DMS53 treated with DMSO at 0.1 percent for 48 hours (cell line): ENCODE results near the gene PLS1.
"Not testable (repeated sequence)": the region's sequence is repeated elsewhere in the genome, so short reads cannot be mapped to it uniquely, and the experiment has no call there.

ENCODE experiments used
- DNase-seq: peaks from one replicate; lab custom pipeline; 2025; ENCODE audit not compliant: unreplicated experiment; lab: John Stamatoyannopoulos, UW

PLS1 gene, protein sequence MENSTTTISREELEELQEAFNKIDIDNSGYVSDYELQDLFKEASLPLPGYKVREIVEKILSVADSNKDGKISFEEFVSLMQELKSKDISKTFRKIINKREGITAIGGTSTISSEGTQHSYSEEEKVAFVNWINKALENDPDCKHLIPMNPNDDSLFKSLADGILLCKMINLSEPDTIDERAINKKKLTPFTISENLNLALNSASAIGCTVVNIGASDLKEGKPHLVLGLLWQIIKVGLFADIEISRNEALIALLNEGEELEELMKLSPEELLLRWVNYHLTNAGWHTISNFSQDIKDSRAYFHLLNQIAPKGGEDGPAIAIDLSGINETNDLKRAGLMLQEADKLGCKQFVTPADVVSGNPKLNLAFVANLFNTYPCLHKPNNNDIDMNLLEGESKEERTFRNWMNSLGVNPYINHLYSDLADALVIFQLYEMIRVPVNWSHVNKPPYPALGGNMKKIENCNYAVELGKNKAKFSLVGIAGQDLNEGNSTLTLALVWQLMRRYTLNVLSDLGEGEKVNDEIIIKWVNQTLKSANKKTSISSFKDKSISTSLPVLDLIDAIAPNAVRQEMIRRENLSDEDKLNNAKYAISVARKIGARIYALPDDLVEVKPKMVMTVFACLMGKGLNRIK

DNA sequence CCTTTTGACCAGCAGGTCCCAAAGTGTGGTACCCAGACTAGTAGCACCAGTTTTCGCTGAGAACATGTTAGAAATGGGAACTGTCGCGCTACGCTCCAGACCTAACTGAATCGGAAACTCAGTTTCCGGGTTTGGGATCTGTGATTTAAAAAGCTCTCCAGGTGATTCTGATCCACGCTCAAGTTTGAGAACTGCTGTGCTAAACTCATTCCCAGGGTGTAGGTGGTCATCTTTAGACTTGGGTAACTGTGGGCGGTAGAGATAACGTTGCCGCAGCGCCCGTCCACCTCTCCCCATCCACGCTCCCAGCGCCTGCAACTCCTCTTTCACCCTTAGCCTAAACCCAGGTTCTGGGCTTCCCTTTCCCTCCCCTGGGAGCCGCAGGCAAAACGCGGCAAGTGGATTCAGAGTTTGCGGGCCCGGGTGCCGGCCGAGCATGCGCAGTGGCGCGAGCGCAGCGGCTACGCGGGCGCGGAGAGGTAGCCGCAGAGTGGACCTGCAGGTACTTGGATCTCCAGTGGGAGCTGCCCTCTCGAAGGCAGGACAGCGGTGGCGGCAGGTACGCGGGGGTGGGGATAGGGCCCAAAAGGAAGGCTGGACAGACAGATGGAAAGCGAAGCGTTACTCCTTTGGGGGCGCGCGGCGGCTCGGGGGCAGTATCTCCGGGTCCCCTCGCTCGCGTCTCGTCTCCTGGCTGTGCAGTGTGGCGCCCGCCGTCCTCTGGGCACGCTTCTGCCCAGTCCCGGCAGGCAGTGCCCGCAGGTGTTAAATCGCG lies at the start of gene PLS1:
PLS1 (plus strand) TSS at position 443 of the 775 bp plus-strand sequence. CDS start 67,845 bp downstream, outside the sequence.
- DNase-seq: peak; percentile 79

DNA sequence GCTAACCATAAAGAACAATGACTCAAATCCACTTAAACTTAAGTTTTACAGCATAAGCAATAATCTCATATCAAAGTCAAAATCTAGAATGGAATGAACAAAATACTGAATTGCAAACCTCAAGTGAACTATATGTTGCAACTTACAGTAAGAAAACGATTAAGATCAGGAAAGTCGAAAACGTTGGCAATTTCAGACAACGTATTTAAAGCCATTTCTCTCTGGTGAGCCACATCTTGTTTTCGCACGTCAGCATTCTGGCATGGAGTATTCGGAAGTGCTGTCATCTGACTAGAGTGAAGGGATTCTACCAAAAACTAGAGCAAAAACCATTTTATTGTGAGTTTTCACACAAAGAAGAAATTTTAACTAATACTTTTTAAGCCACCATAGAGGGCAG lies 46.2 kb upstream of the PLS1 start:
- DNase-seq: no peak

DNA sequence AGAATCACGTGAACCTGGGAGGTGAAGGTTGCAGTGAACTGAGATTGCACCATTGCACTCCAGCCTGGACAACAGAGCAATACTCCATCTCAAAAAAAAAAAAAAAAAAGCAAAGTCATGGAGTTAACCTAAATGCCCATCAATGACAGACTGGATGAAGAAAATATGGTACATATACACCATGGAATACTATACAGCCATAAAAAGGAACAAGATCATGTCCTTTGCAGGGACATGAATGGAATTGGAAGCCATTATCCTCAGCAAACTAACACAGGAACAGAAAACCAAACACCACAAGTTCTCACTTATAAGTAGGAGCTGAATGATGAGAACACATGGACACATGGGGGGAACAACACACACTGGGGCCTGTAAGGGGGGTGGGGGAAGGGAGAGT lies 43.6 kb upstream of the PLS1 start:
- not testable (repeated sequence) for DNase-seq

DNA sequence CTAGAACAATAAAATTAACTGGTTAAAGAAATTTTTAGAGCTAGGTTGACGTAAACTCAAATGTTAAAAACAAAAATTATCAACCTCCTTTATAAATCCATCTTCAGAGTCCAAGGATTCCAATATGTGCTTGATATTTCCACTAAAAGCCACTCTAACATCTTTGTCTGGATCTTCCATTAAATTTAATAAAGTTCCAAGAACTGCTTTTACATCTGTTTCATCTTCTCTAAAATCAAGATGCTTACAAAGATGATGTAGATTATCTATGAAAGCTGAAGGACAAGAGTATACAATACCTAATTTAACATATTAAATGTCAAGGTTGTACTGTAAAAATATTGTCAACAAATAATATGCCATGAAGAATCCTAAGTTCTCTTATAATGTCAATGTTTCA lies 42.5 kb upstream of the PLS1 start:
- no peak for DNase-seq

DNA sequence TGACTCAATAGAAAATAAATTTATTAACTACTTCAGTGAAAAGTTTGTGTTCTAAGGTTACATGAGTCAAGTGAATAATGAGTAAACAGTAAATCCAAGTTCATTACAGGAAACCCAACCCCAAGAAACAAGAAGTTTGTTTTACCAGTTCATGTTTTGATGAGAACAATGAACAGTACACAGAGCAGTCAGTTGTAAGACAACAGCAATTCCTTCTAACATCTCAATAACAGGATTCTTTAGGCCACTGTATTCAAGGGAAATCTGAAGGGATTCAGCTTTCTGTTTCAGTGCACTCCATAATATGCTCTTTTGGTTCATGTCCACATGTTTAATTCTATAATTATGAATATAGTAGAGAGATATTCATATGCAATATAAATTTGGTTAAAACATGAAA lies 36.1 kb upstream of the PLS1 start:
- DNase-seq: no peak

GRCh38 chr3:142563496-142563997 lies 32.6 kb upstream of the PLS1 start:
- no peak for DNase-seq

DNA sequence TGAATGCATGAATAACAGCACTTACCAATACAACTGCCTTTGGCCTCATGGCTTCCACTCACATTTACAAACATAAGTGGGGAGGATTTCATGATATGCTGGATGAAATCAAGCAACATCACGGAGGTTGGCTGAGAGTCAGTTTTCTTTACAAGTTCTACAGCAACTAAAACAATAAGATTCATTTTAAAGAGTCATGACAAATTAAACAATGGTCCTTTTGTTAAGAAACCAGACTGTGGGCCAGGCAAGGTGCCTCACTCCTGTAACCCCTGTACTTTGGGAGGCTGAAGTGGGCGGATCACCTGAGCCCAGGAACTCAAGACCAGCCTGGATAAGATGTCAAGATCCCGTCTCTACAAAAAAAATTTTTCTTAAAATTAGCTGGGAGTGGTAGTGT lies 30.1 kb upstream of the PLS1 start:
- no peak for DNase-seq

DNA sequence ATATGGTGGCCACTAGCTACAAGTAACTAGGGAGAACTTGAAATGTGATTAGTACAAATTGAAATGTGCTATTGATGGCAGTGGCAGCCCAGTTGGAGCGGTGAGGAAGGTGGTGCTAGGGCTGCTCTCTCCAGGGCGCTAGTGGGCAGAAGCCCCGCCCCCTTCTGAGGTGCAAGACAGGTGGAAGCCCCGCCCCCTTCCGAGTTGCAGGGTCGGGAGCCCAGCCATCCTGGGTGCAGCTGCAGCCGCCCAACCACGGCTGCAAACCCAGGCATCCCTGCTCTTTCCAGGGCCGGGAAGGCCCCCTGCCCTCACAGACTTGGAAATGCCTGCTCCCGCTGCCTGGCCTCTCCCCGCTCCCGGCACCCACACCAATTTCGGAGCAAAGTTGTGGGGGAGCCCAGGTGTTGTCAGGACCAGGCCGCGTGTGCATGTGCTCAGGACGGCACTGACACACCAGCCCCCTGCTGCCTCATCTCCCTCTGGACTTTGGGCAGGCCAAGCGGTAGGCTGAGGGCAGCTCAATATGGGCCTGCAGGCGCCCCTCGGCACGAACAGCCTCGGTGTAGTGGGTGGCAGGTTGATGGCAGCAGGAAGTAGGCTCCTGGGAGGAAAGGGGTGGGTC lies 27.7 kb upstream of the PLS1 start:
- no peak for DNase-seq

DNA sequence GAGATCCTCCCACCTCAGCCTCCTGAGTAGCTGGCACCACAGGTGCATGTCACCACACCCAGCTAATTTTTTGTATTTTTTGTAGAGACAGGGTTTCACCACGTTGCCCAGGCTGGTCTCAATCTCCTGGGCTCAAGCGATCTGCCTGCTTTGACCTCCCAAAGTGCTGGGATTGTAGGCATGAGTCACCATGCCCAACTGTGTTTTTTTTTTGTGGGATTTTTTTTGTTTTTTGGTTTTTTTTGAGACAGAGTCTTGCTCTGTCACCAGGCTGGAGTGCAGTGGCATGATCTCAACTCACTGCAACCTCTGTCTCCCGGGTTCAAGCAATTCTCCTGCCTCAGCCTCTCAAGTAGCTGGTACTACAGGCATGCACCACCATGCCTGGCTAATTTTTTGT lies 26.8 kb upstream of the PLS1 start:
- DNase-seq: not testable (repeated sequence)

DNA sequence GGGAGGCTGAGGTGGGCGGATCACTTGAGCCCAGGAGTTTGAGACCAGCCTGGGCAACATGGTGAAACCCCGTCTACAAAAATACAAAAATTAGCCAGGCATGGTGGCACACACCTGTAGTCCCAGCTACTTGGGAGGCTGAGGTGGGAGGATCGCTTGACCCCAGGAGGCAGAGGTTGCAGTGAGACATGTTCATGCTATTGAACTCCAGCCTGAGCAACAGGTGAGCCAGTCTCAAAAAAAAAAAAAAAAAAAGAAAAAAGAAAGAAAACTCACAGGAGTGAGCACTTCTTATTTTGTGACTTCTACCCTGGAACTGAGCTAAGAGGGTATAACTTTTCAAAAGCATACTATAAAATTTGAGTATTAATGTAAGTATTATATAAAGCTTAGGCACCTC lies 22.0 kb upstream of the PLS1 start:
- DNase-seq: not testable (repeated sequence)

DNA sequence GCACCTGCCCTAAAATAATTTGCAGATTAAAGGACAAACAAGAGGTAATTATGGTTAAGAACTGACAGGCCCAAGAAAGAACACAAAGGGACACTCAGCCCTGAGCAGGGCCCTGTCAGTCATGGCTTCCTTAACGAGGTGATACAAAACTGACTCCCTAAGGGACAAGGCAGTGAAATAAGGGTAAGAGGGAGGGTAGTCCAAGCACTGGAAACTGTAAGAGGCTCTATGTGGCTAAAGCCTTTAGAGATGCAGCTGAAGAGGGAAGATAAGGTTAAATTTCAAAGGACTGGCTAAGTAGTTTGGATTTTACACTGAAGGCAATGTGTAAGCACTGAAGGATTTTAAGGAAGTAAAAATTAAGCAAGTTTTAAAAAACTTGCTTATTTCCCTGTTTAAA lies 21.5 kb upstream of the PLS1 start:
- DNase-seq: no peak

GRCh38 chr3:142576792-142577191 lies 19.4 kb upstream of the PLS1 start:
- DNase-seq: no peak

- DNase-seq: no peak
These were observed 18.4 kb upstream of the PLS1 start for GRCh38 chr3:142577696-142578328.

GRCh38 chr3:142578329-142579223 lies 17.6 kb upstream of the PLS1 start, which contains the start of gene ATR:
Gene ATR, minus strand, starts transcription at chr3:142578733. Its CDS starts 29 bp downstream, at chr3:142578704.
- peak; percentile 84 for DNase-seq

DNA sequence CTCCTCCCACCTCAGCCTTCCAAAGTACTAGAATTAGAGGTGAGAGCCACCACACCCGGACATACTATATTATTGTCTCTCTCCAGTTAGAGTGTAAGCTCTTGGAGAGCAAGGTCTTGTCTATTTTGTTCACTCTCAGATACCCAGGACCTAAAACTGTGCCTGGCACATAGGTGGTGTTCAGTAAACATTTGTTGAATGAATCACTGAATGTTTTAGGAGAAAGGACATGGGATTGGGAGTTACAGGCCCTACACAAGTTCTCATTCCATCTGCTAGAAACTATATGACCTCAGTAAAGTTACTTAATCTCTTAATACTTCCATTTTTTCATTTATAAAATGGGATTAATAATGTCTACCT lies 16.2 kb upstream of the PLS1 start:
- DNase-seq: no peak

DNA sequence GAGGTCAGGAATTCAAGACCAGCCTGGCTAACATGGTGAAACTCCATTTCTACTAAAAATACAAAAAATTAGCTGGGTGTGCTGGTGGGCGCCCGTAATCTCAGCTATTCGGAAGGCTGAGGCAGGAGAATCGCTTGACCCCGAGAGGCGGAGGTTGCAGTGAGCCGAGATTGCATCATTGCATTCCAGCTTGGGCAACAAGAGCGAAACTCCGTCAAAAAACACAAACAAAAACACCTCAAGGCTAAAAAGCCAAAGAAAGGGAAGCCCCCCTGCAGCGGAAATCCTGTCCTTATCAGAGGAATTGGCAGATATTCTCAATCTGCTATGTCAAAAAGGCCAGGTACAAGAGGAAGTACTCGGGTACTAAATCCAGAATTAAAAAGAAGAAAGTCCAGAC lies 15.1 kb upstream of the PLS1 start:
- DNase-seq: not testable (repeated sequence)

DNA sequence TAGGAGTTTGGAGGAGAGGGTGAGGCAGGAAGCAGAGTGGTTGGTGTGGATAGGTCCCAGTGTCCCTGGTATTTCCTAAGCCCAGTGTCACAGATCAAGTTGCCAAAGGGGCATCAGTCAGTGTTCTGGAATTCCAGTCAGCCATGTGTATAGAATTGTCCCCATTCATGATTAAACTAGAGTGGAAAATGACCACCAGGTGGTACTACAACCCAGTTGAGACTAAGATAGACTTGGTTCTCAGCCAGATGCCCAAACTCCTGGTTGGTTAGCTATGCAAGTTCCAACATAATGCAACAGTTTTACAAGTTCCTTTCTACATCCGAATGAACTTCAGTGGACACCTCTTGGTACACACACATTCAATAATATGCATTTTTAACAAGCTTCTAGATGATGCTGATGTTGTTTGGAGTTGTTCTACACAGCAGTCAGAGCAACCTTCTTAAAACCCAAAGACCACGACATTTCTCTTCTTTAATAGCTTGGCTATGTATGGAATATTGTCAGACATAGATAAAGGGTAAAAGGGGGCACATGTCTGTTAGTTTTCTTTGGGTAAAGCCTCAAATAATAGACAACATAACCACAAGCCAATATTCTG lies 9.3 kb upstream of the PLS1 start:
- peak; percentile 47 for DNase-seq

- DNase-seq: no peak
These were observed 7.5 kb upstream of the PLS1 start for GRCh38 chr3:142588703-142589102.

GRCh38 chr3:142592268-142592667 lies 3.9 kb upstream of the PLS1 start:
- not testable (repeated sequence) for DNase-seq
